MCF 10A (cell line): Measurements from ENCODE around the gene EMX1. TPM values are rescaled to one million over a fixed set of nuclear protein-coding genes. Genes with fewer than 3 reads are reported as not detected.

Source experiments
- BruUV-seq: library from RNA; stranded (reverse); fragments of 400-500 nt; replicated peaks from 2 replicates; lab custom pipeline; 2021; lab: Mats Ljungman, UMichigan
- CTCF ChIA-PET: fragments of 300-600 bp; sonication (Branson Sonifier 250); formaldehyde crosslinking; extraction: SDS; loops from one replicate; lab custom pipeline; 2021; ENCODE audit warnings: antibody characterized with exemption, inconsistent platforms; lab: Yijun Ruan, JAX
- POLR2A ChIA-PET: fragments of 300-600, 350-650 bp; sonication (Branson Sonifier 250); formaldehyde crosslinking; extraction: SDS; loops from one replicate; lab custom pipeline; 2020; ENCODE audit warnings: antibody characterized with exemption, inconsistent platforms; lab: Yijun Ruan, JAX
- DNase-seq: peaks from one replicate; pipeline ENCODE4 v3.0.0-alpha.2; 2018; ENCODE audit not compliant: unreplicated experiment
- H3K27ac Mint-ChIP-seq: one replicate; pipeline ENCODE4 v1.8.0; 2022; ENCODE audit warnings: mild to moderate bottlenecking, low read depth, mixed read lengths; ENCODE audit not compliant: unreplicated experiment
- H3K27me3 Mint-ChIP-seq: one replicate; pipeline ENCODE4 v1.8.0; 2022; ENCODE audit warnings: mixed read lengths; ENCODE audit not compliant: insufficient read depth, unreplicated experiment
- H3K36me3 Mint-ChIP-seq: one replicate; pipeline ENCODE4 v1.8.0; 2022; ENCODE audit warnings: mild to moderate bottlenecking, moderate library complexity, mixed read lengths; ENCODE audit not compliant: insufficient read depth, unreplicated experiment
- H3K4me1 Mint-ChIP-seq: one replicate; pipeline ENCODE4 v1.8.0; 2022; ENCODE audit warnings: mixed read lengths; ENCODE audit not compliant: insufficient read depth, unreplicated experiment
- H3K4me3 Mint-ChIP-seq: one replicate; pipeline ENCODE4 v1.8.0; 2022; ENCODE audit warnings: mild to moderate bottlenecking, moderate library complexity, mixed read lengths; ENCODE audit not compliant: unreplicated experiment
- H3K9me3 Mint-ChIP-seq: one replicate; pipeline ENCODE4 v1.8.0; 2022; ENCODE audit warnings: mixed read lengths; ENCODE audit not compliant: unreplicated experiment
- CTCF ChIP-seq: fragments of 200-600 bp; IDR thresholded peaks from one replicate; pipeline ENCODE4 v1.8.0; 2022; ENCODE audit warnings: antibody characterized with exemption, mild to moderate bottlenecking; ENCODE audit not compliant: unreplicated experiment
- intact Hi-C: fragments of 100-400 bp; cut with micrococcal nuclease; formaldehyde crosslinking; loops from 2 replicates; pipeline ENCODE4 v1.14.1; 2022
- total RNA-seq: library from RNA; stranded (reverse); gene quantifications from 2 replicates; pipeline ENCODE4 v1.2.3, GENCODE V29; 2022

The EMX1 gene
- total RNA-seq, 1 experiment from 2014 or later: not detected

- intact Hi-C loops: no loop called here
- H3K4me1 Mint-ChIP-seq: no peaks in the 10 kb centered on the region
Measured at GRCh38 chr2:72954376-72955227, 37.3 kb downstream of the EMX1 start.

GRCh38 chr2:72955228-72956049, 38.1 kb downstream of the EMX1 start:
- POLR2A ChIA-PET: no interaction called here
- DNase-seq: no peak
- BruUV-seq: no TSS peak
- intact Hi-C loops: no loop called here
- no peaks in the 10 kb centered on the region for H3K4me1 Mint-ChIP-seq
- CTCF ChIA-PET: interaction anchor here (0.7 to 2.0 kb wide), 3 partner anchors 18 to 63 kb away, joined by 4 to 9 read pairs (median 5); no protein-coding TSS in a partner anchor
- no peaks in the 10 kb centered on the region for H3K27me3 Mint-ChIP-seq
- H3K27ac Mint-ChIP-seq: peak overlapping the region; percentile 57
- no peaks in the 10 kb centered on the region for H3K9me3 Mint-ChIP-seq
- no peaks in the 10 kb centered on the region for H3K36me3 Mint-ChIP-seq
- no peak for TF ChIP-seq CTCF
- H3K4me3 Mint-ChIP-seq: no peak overlapping the region

More at GRCh38 chr2:72954376-72955227, 37.3 kb downstream of the EMX1 start:
- H3K27me3 Mint-ChIP-seq: no peaks in the 10 kb centered on the region
- H3K9me3 Mint-ChIP-seq: no peaks in the 10 kb centered on the region
- ChIA-PET POLR2A (no interaction called here), CTCF (interaction anchor here (0.7 to 2.0 kb wide), 3 partner anchors 19 to 62 kb away, joined by 4 to 9 read pairs (median 5); no protein-coding TSS in a partner anchor)
- H3K27ac Mint-ChIP-seq: peak overlapping the region; percentile 57
- H3K4me3 Mint-ChIP-seq: no peak overlapping the region
- DNase-seq: no peak
- BruUV-seq: no TSS peak
- TF ChIP-seq CTCF: no peak
- H3K36me3 Mint-ChIP-seq: no peaks in the 10 kb centered on the region

- intact Hi-C loops: no loop called here
- POLR2A ChIA-PET: no interaction called here
- H3K4me3 Mint-ChIP-seq: no peak overlapping the region
- CTCF ChIA-PET: no interaction called here
- no peak for DNase-seq
- no peak for TF ChIP-seq CTCF
- no peaks in the 10 kb centered on the region for H3K27me3 Mint-ChIP-seq
- BruUV-seq: no TSS peak
- H3K27ac Mint-ChIP-seq: no peak overlapping the region
- H3K4me1 Mint-ChIP-seq: no peaks in the 10 kb centered on the region
- no peaks in the 10 kb centered on the region for H3K9me3 Mint-ChIP-seq
- H3K36me3 Mint-ChIP-seq: no peaks in the 10 kb centered on the region
Measured at GRCh38 chr2:72956050-72956395, 38.7 kb downstream of the EMX1 start.

- Mint-ChIP-seq H3K27me3 (no peaks in the 10 kb centered on the region), H3K27ac (no peak overlapping the region)
- CTCF ChIA-PET: interaction anchor here (1.0 to 1.2 kb wide), 2 partner anchors 37 to 221 kb away, joined by 3 to 5 read pairs; no protein-coding TSS in a partner anchor
Measured at GRCh38 chr2:72956936-72957335, 39.6 kb downstream of the EMX1 start.

More at GRCh38 chr2:72956936-72957335, 39.6 kb downstream of the EMX1 start:
- H3K9me3 Mint-ChIP-seq: no peaks in the 10 kb centered on the region
- H3K4me3 Mint-ChIP-seq: no peak overlapping the region
- H3K36me3 Mint-ChIP-seq: no peaks in the 10 kb centered on the region
- no peak for TF ChIP-seq CTCF
- no TSS peak for BruUV-seq
- no peak for DNase-seq
- intact Hi-C loops: no loop called here
- H3K4me1 Mint-ChIP-seq: no peaks in the 10 kb centered on the region
- POLR2A ChIA-PET: no interaction called here
